A549 (cell line): ENCODE data around the gene SH2D2A.

Experiments used
- CHD2 ChIP-seq: fragments of 150-350 bp; IDR thresholded peaks from 2 replicates; pipeline ENCODE4 v1.6.1; 2014; ENCODE audit warnings: low read length; ENCODE audit not compliant: partially characterized antibody
- CTCF ChIP-seq: fragments of >200 bp; sonication (Bioruptor Twin); formaldehyde crosslinking; IDR thresholded peaks from 3 replicates; pipeline ENCODE4 v1.5.1; 2016
- MYC ChIP-seq: IDR thresholded peaks from 2 replicates; pipeline ENCODE4 v1.6.1; 2012; ENCODE audit warnings: mild to moderate bottlenecking, inconsistent platforms, low read length, improper control_type of control experiment, borderline replicate concordance
- POLR2A ChIP-seq: IDR thresholded peaks from 2 replicates; pipeline ENCODE4 v1.6.1; 2012; ENCODE audit warnings: mild to moderate bottlenecking, low read length
- RAD21 ChIP-seq, 2 experiments: fragments of >200 bp in 1 of 2; sonication (Bioruptor Twin) in 1 of 2; formaldehyde crosslinking in 1 of 2; IDR thresholded peaks in 1 of 2; conservative IDR thresholded peaks in 1 of 2; 2 replicates in 1 of 2; 3 replicates in 1 of 2; pipeline ENCODE4 v1.6.1; 2012 to 2018; ENCODE audit warnings: inconsistent platforms in 1 of 2
- ZFP36 ChIP-seq: fragments of 450-650 bp; IDR thresholded peaks from 2 replicates; pipeline ENCODE4 v1.6.1; 2014; ENCODE audit warnings: borderline replicate concordance; ENCODE audit not compliant: partially characterized antibody

DNA sequence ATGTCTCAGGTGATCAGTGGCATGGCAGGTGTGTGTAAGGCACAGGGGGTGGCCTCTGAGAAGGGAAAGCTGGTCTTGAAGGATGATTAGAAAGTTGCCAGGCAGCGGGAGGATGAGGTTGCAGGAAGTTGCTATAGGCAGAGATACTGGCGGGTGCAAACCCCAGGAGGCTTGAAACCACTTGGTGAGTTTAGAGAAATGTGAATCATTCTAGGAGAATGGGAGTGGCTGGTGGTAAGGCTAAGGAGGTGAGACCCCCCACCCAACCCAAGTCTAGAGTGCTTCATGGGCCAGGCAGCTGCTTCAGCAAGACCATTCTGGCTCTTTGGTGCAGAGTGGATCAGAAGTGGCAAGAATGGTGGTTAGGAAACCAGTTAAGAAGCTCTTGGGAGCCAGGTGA, 9.0 kb downstream of the SH2D2A start:
- no peak for TF ChIP-seq POLR2A
- no peak for TF ChIP-seq RAD21 (conservative IDR thresholded peaks at IDR 0.05 in 1 of 2, IDR thresholded peaks at IDR 0.05 in 1 of 2)
- no peak for TF ChIP-seq ZFP36
- TF ChIP-seq CHD2 = no peak
- no peak for TF ChIP-seq MYC
- TF ChIP-seq CTCF = no peak
